Fibroblast of lung (primary cell): ENCODE measurements around the gene CMTM5. TPM values are rescaled to one million over a fixed set of nuclear protein-coding genes. Genes with fewer than 3 reads are reported as not detected.

Experiments used
- DNase-seq, 2 donors: peaks; one replicate each; pipeline versions ENCODE4 v3.0.0 to v3.0.0-alpha.2; 2010; ENCODE audit warnings: low read depth in 2 of 2
- H2AFZ ChIP-seq: 2 replicates; pipeline ENCODE4 v1.5.1; 2012; ENCODE audit warnings: low read length, control low read depth, inconsistent platforms
- H3K27ac ChIP-seq: 2 replicates; pipeline ENCODE4 v1.5.1; 2011; ENCODE audit warnings: low read length, control low read depth; ENCODE audit not compliant: insufficient read depth
- H3K27me3 ChIP-seq: 2 replicates; pipeline ENCODE4 v1.5.1; 2011; ENCODE audit warnings: mild to moderate bottlenecking, low read length; ENCODE audit not compliant: control insufficient read depth, insufficient read depth
- H3K36me3 ChIP-seq: 2 replicates; pipeline ENCODE4 v1.5.1; 2011; ENCODE audit warnings: low read length; ENCODE audit not compliant: control insufficient read depth, insufficient read depth
- H3K4me1 ChIP-seq: 2 replicates; pipeline ENCODE4 v1.5.1; 2011; ENCODE audit warnings: low read length; ENCODE audit not compliant: control insufficient read depth, insufficient read depth; ENCODE audit errors: extremely low read depth
- H3K4me2 ChIP-seq: 2 replicates; pipeline ENCODE4 v1.5.1; 2011; ENCODE audit warnings: low read length, control low read depth; ENCODE audit not compliant: insufficient read depth; ENCODE audit errors: extremely low read depth
- H3K4me3 ChIP-seq, 4 experiments: fragments of 200-600 bp in 1 of 4; sonication (generic) in 1 of 4; replicated peaks in 1 of 4; 2 replicates each; pipeline ENCODE4 v1.5.1; 2011 to 2016; ENCODE audit warnings: low read length in 4 of 4, low read depth in 3 of 4, mild to moderate bottlenecking in 3 of 4, control low read depth in 2 of 4, inconsistent platforms in 1 of 4, mixed read lengths in 1 of 4; ENCODE audit not compliant: insufficient read depth in 1 of 4; ENCODE audit errors: control extremely low read depth in 1 of 4
- H3K79me2 ChIP-seq: 2 replicates; pipeline ENCODE4 v1.5.1; 2012; ENCODE audit warnings: mild to moderate bottlenecking, low read length, inconsistent platforms; ENCODE audit not compliant: control insufficient read depth, insufficient read depth
- H3K9ac ChIP-seq: 2 replicates; pipeline ENCODE4 v1.5.1; 2011; ENCODE audit warnings: mild to moderate bottlenecking, low read length, control low read depth; ENCODE audit not compliant: insufficient read depth
- H3K9me3 ChIP-seq: 2 replicates; pipeline ENCODE4 v1.5.1; 2012; ENCODE audit warnings: low read depth, low read length; ENCODE audit not compliant: control insufficient read depth, insufficient read depth
- H4K20me1 ChIP-seq: 2 replicates; pipeline ENCODE4 v1.5.1; 2011; ENCODE audit warnings: low read length; ENCODE audit not compliant: control insufficient read depth, insufficient read depth; ENCODE audit errors: extremely low read depth
- CTCF ChIP-seq, 2 donors: IDR thresholded peaks in 1 of 2; conservative IDR thresholded peaks in 1 of 2; 1 replicate in 1 of 2; 2 replicates in 1 of 2; pipeline ENCODE4 v1.5.1; 2011 to 2012; ENCODE audit warnings: low read length in 2 of 2, control low read depth in 1 of 2, inconsistent platforms in 1 of 2, low read depth in 1 of 2, mild to moderate bottlenecking in 1 of 2
- EZH2 ChIP-seq: IDR thresholded peaks from 2 replicates; pipeline ENCODE4 v1.5.1; 2012; ENCODE audit warnings: low read length, control low read depth, mild to moderate bottlenecking; ENCODE audit errors: missing control alignments
- polyA plus RNA-seq, 2 donors: library from polyadenylated mRNA; depleted of rRNA in 1 of 2; stranded (reverse) in 1 of 2; unstranded in 1 of 2; fragments of >200 nt; gene quantifications; 2 replicates each; pipeline ENCODE4 v1.2.1, GENCODE V29; 2011 to 2012; ENCODE audit warnings: missing spikeins in 1 of 2
- total RNA-seq: library from RNA; depleted of rRNA; stranded (reverse); fragments of >200 nt; gene quantifications from 2 replicates; pipeline ENCODE4 v1.2.1, GENCODE V29; 2014

CMTM5 gene
- total and polyA plus RNA-seq, 2 donors (not counting 1 experiment from before 2014, with no cell fraction given), result 0.08 to 0.33 TPM

- no peaks in the 10 kb centered on the region for H3K36me3 ChIP-seq
- H3K79me2 ChIP-seq, result no peaks in the 10 kb centered on the region
- H3K27me3 ChIP-seq, result peaks cover 3% of the 10 kb centered on the region
- no peaks in the 10 kb centered on the region for H3K4me1 ChIP-seq
- H3K9ac ChIP-seq, result no peak overlapping the region
- no peak overlapping the region for H2AFZ ChIP-seq
- no peak overlapping the region for H3K4me2 ChIP-seq
- H3K27ac ChIP-seq, result no peak overlapping the region
- no peak for TF ChIP-seq CTCF (conservative IDR thresholded peaks at IDR 0.05 in 1 of 2, IDR thresholded peaks at IDR 0.05 in 1 of 2; ENCODE audit: low read depth in 1 of 2, low read length in 2 of 2)
- TF ChIP-seq EZH2, result peak; percentile 13
- no peak overlapping the region for H3K4me3 ChIP-seq
- no peaks in the 10 kb centered on the region for H3K9me3 ChIP-seq
- no peaks in the 10 kb centered on the region for H4K20me1 ChIP-seq
- DNase-seq, result no peak
These were observed 1.0 kb downstream of the CMTM5 start for GRCh38 chr14:23377573-23378563.

GRCh38 chr14:23378612-23379220 lies 1.9 kb downstream of the CMTM5 start:
- H3K27me3 ChIP-seq, result no peaks in the 10 kb centered on the region

More at GRCh38 chr14:23378612-23379220, 1.9 kb downstream of the CMTM5 start:
- Histone ChIP-seq H4K20me1 (no peaks in the 10 kb centered on the region), H3K36me3 (no peaks in the 10 kb centered on the region), H3K4me3 (no peak overlapping the region), H2AFZ (no peak overlapping the region), H3K4me2 (no peak overlapping the region), H3K9ac (no peak overlapping the region), H3K9me3 (no peaks in the 10 kb centered on the region), H3K27ac (no peak overlapping the region), H3K4me1 (no peaks in the 10 kb centered on the region), H3K79me2 (no peaks in the 10 kb centered on the region)
- no peak for TF ChIP-seq EZH2
- no peak for TF ChIP-seq CTCF (conservative IDR thresholded peaks at IDR 0.05 in 1 of 2, IDR thresholded peaks at IDR 0.05 in 1 of 2; ENCODE audit: low read depth in 1 of 2, low read length in 2 of 2)
- no peak for DNase-seq
